ENCODE data around the gene ODAD2.

- TF ChIP-seq CTCF (IDR thresholded peaks at IDR 0.05) (no peak), EP300 (IDR thresholded peaks at IDR 0.05) (no peak)
These were observed 15.9 kb downstream of the ODAD2 start for GRCh38 chr10:27982875-27983543.
